Colonic mucosa (tissue), 2 donors: Measurements from ENCODE around the gene NCOR1. TPM values are rescaled to one million over a fixed set of nuclear protein-coding genes. Genes with fewer than 3 reads are reported as not detected.

Source experiments
- total RNA-seq, 2 donors: library from RNA; stranded (reverse); fragmentation: NEBNext Ultra II Directional in 1 of 2; extraction: Animal tissue kit (Norgen Biotek cat#: 25700) in 1 of 2; gene quantifications; one replicate each; pipeline ENCODE4 v1.2.1, GENCODE V29; 2021
- donor health status: DM: no; HTN: no; CAD: no.
- donor health status: DM: no; HTN: no; CAD: no.

Gene NCOR1
- total RNA-seq, 2 donors from 2014 or later = 190 to 233 TPM

Other genes with a start within 250 kb of the NCOR1 start
- 10 to 100 TPM; 17.7 to 18.8 TPM for gene ZSWIM7, start 215.8 kb downstream of the NCOR1 start, total RNA-seq
- gene TTC19, start 215.7 kb downstream of the NCOR1 start, total RNA-seq = 10 to 100 TPM; 44.5 to 55.2 TPM
- 10 to 100 TPM; 24.7 to 25.4 TPM for gene PIGL, start 1.7 kb upstream of the NCOR1 start, total RNA-seq
- 10 to 100 TPM; 60.6 to 77.4 TPM for gene CENPV, start 137.9 kb upstream of the NCOR1 start, total RNA-seq
- 1,000 to 10,000 TPM; 1,436 to 2,044 TPM for gene UBB, start 165.6 kb upstream of the NCOR1 start, total RNA-seq
- gene TRPV2, start 200.0 kb upstream of the NCOR1 start, total RNA-seq = 1 to 10 TPM; 5.4 to 7.4 TPM